Suprapubic skin (tissue), 4 donors: Measurements from ENCODE around the gene PTPRM. TPM values are rescaled to one million over a fixed set of nuclear protein-coding genes. Genes with fewer than 3 reads are reported as not detected.

Experiments
- DNase-seq, 2 donors: peaks; one replicate each; pipeline ENCODE4 v3.0.0-alpha.2; 2019; ENCODE audit warnings: low spot score in 2 of 2
- H3K27ac ChIP-seq: fragments of 200-600 bp; sonication (generic); one replicate; pipeline ENCODE4 v1.5.1; 2019
- H3K27me3 ChIP-seq: fragments of 200-600 bp; sonication (generic); one replicate; pipeline ENCODE4 v1.5.1; 2019
- H3K36me3 ChIP-seq: fragments of 200-600 bp; sonication (generic); one replicate; pipeline ENCODE4 v1.5.1; 2019
- H3K4me1 ChIP-seq: fragments of 200-600 bp; sonication (generic); one replicate; pipeline ENCODE4 v1.5.1; 2019
- H3K4me3 ChIP-seq: fragments of 200-600 bp; sonication (generic); one replicate; pipeline ENCODE4 v1.5.1; 2019; ENCODE audit warnings: mild to moderate bottlenecking
- H3K9me3 ChIP-seq: fragments of 200-600 bp; sonication (generic); one replicate; pipeline ENCODE4 v1.5.1; 2019
- CTCF ChIP-seq, 2 donors: fragments of 200-600 bp in 1 of 2; fragments of 450-650 bp in 1 of 2; sonication (generic) in 1 of 2; IDR thresholded peaks; one replicate each; pipeline ENCODE4 v1.5.1; 2016 to 2019; ENCODE audit warnings: antibody characterized with exemption in 2 of 2, mild to moderate bottlenecking in 1 of 2, moderate library complexity in 1 of 2
- EP300 ChIP-seq: sonication (generic); formaldehyde crosslinking; IDR thresholded peaks from one replicate; pipeline ENCODE4 v1.6.1; 2017; ENCODE audit warnings: antibody characterized with exemption
- POLR2A ChIP-seq, 2 donors: fragments of 450-650 bp; IDR thresholded peaks; one replicate each; pipeline ENCODE4 v1.6.1; 2017; ENCODE audit warnings: antibody characterized with exemption in 2 of 2, mild to moderate bottlenecking in 2 of 2, moderate library complexity in 2 of 2
- POLR2AphosphoS5 ChIP-seq, 3 donors: sonication (generic); formaldehyde crosslinking; IDR thresholded peaks; one replicate each; pipeline ENCODE4 v1.6.1; 2017; ENCODE audit warnings: antibody characterized with exemption in 3 of 3
- WGBS: methylation state at CpG from one replicate; pipeline ENCODE4 v1.1.5; 2018; 5-methylcytosine and 5-hydroxymethylcytosine counted together
- total RNA-seq, 4 donors: library from RNA; depleted of rRNA; stranded (reverse); fragments of >200 nt; gene quantifications; one replicate each; pipeline ENCODE4 v1.1.0, GENCODE V29; 2016

The PTPRM gene
- total RNA-seq, 4 donors from 2014 or later, result 19.8 to 73.7 (median 40.0) TPM

GRCh38 chr18:7840411-7840810 is 273.3 kb downstream of the PTPRM start:
- TF ChIP-seq POLR2A (IDR thresholded peaks at IDR 0.05), result no peak
- TF ChIP-seq POLR2AphosphoS5 (IDR thresholded peaks at IDR 0.05), result no peak
- TF ChIP-seq CTCF (IDR thresholded peaks at IDR 0.05), result no peak
- no peak for TF ChIP-seq EP300
- H3K27ac ChIP-seq, result no peak overlapping the region
- H3K27me3 ChIP-seq, result no peaks in the 10 kb centered on the region
- no peak overlapping the region for H3K4me3 ChIP-seq
- 31% methylated on average over 2 of the region's 2 CpGs for WGBS
- H3K36me3 ChIP-seq, result no peaks in the 10 kb centered on the region
- H3K4me1 ChIP-seq, result no peaks in the 10 kb centered on the region
- H3K9me3 ChIP-seq, result peaks cover 10% of the 10 kb centered on the region
- DNase-seq, result no peak

DNA sequence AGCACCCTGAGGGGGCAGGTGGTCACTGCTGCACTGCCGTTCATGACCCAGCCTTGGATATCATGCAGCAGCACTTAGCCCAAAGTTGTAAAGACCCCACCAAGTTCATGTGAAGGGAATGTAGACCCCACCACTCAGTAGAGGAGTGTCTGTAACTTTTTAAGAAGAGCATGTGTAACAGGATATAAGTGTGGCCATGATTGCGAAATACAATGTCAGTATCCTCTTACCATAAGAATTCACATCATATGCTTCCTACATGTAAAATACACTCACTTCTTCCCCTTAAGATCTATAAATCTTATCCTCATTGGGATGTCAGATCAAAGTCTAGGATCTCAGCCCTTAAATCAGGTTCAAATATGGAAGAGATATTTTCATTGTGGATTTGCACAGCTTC is 276.9 kb downstream of the PTPRM start:
- no peaks in the 10 kb centered on the region for H3K4me1 ChIP-seq
- H3K4me3 ChIP-seq, result no peak overlapping the region
- TF ChIP-seq CTCF (IDR thresholded peaks at IDR 0.05) (no peak), EP300 (no peak), POLR2A (IDR thresholded peaks at IDR 0.05) (no peak), POLR2AphosphoS5 (IDR thresholded peaks at IDR 0.05) (no peak)
- H3K27ac ChIP-seq, result no peak overlapping the region
- H3K9me3 ChIP-seq, result peaks cover 10% of the 10 kb centered on the region
- no peak for DNase-seq
- no peaks in the 10 kb centered on the region for H3K27me3 ChIP-seq
- H3K36me3 ChIP-seq, result no peaks in the 10 kb centered on the region
- WGBS, result 91% methylated on average over 2 of the region's 2 CpGs

- H3K27me3 ChIP-seq, result no peaks in the 10 kb centered on the region
- H3K9me3 ChIP-seq, result peaks cover 10% of the 10 kb centered on the region
- TF ChIP-seq POLR2A (IDR thresholded peaks at IDR 0.05) (no peak), POLR2AphosphoS5 (IDR thresholded peaks at IDR 0.05) (no peak), EP300 (no peak), CTCF (IDR thresholded peaks at IDR 0.05) (no peak)
- no peaks in the 10 kb centered on the region for H3K36me3 ChIP-seq
- no peak overlapping the region for H3K4me3 ChIP-seq
- DNase-seq, result no peak
- H3K27ac ChIP-seq, result no peak overlapping the region
- 88% methylated on average over 2 of the region's 2 CpGs for WGBS
- no peaks in the 10 kb centered on the region for H3K4me1 ChIP-seq
These were observed 277.3 kb downstream of the PTPRM start for GRCh38 chr18:7844418-7844817.

DNA sequence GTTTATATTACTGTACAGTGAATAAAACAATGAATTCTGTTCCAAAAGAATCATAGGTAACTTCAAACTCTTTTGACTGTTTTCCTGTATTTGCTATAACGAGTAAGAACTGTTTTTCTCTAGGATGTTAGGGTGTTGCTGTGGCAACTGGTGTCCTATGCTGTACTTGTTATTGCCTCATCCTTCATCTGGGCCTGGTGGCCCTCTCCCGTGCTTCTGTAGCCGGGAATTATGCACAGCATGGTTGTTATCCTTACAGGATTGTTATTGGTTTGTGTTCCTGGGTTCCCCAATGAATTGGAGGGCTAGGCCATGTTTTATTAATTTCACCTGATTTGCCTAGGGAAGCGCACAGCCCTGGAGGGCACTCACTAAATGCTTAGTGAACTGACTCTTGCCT is 279.2 kb downstream of the PTPRM start:
- no peaks in the 10 kb centered on the region for H3K27me3 ChIP-seq
- H3K36me3 ChIP-seq, result no peaks in the 10 kb centered on the region
- TF ChIP-seq POLR2A (IDR thresholded peaks at IDR 0.05), result no peak
- TF ChIP-seq CTCF (IDR thresholded peaks at IDR 0.05), result no peak
- no peak for TF ChIP-seq EP300
- TF ChIP-seq POLR2AphosphoS5 (IDR thresholded peaks at IDR 0.05), result no peak
- no peak overlapping the region for H3K27ac ChIP-seq
- no peak for DNase-seq
- H3K4me3 ChIP-seq, result no peak overlapping the region
- whole genome bisulfite sequencing, result 88% methylated on average over 4 of the region's 4 CpGs
- H3K9me3 ChIP-seq, result peaks cover 10% of the 10 kb centered on the region
- no peaks in the 10 kb centered on the region for H3K4me1 ChIP-seq

- 81% methylated on average over 4 of the region's 4 CpGs for WGBS
- TF ChIP-seq POLR2AphosphoS5 (IDR thresholded peaks at IDR 0.05) (no peak), CTCF (IDR thresholded peaks at IDR 0.05) (no peak), POLR2A (IDR thresholded peaks at IDR 0.05) (no peak), EP300 (no peak)
- Histone ChIP-seq H3K27ac (no peak overlapping the region), H3K4me1 (no peaks in the 10 kb centered on the region), H3K9me3 (peaks cover 10% of the 10 kb centered on the region), H3K36me3 (no peaks in the 10 kb centered on the region), H3K4me3 (no peak overlapping the region), H3K27me3 (no peaks in the 10 kb centered on the region)
- no peak for DNase-seq
These were observed 280.4 kb downstream of the PTPRM start for GRCh38 chr18:7847357-7848053.
